ENCODE measurements around the gene METTL26.

DNA sequence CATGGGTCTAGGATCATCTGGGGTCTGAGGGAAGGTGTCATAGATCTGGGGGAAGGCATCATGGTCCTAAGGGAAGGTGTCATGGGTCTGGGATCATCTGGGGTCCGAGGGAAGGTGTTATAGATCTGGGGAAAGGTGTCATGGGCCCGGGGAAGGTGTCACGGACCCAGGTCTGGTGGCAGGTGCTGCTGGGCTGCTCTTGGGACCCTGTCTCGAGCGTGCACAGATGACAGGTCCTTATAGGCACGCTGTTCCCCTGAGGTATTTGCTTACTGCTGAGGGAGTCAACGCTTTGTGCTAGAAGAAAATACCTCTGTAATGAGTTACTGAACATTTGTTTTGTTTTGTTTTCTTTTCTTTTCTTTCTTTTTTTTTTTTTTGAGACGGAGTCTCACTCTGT lies 44.9 kb downstream of the METTL26 start:
- TF ChIP-seq, protein P1, sequence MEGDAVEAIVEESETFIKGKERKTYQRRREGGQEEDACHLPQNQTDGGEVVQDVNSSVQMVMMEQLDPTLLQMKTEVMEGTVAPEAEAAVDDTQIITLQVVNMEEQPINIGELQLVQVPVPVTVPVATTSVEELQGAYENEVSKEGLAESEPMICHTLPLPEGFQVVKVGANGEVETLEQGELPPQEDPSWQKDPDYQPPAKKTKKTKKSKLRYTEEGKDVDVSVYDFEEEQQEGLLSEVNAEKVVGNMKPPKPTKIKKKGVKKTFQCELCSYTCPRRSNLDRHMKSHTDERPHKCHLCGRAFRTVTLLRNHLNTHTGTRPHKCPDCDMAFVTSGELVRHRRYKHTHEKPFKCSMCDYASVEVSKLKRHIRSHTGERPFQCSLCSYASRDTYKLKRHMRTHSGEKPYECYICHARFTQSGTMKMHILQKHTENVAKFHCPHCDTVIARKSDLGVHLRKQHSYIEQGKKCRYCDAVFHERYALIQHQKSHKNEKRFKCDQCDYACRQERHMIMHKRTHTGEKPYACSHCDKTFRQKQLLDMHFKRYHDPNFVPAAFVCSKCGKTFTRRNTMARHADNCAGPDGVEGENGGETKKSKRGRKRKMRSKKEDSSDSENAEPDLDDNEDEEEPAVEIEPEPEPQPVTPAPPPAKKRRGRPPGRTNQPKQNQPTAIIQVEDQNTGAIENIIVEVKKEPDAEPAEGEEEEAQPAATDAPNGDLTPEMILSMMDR (IDR thresholded peaks at IDR 0.05): no peak
- TF ChIP-seq EP300 (IDR thresholded peaks at IDR 0.05): no peak

All from stomach (tissue), 4 donors.